CD4-positive, alpha-beta T cell (primary cell): ENCODE results near the gene TAF1C. TPM values are rescaled to one million over a fixed set of nuclear protein-coding genes. Genes with fewer than 3 reads are reported as not detected.

Experiments used
- ATAC-seq: fragments of 200-7000 bp; cut with Tn5 transposase; one replicate; pipeline ENCODE4 v1.10.0; 2022; ENCODE audit warnings: mild to moderate bottlenecking; ENCODE audit not compliant: poor library complexity
- CTCF ChIA-PET: fragments of 350-600 bp; sonication (Branson Sonifier 250); formaldehyde crosslinking; loops from one replicate; lab custom pipeline; 2021; ENCODE audit warnings: antibody characterized with exemption, inconsistent platforms; lab: Charles Lee
- POLR2A ChIA-PET: fragments of 350-600 bp; sonication (Branson Sonifier 250); formaldehyde crosslinking; loops from one replicate; lab custom pipeline; 2021; ENCODE audit warnings: antibody characterized with exemption, inconsistent platforms; lab: Charles Lee
- DNase-seq, 14 experiments: peaks; one replicate each; pipeline ENCODE4 v3.0.0-alpha.2; 2013 to 2020; ENCODE audit warnings: mixed read lengths in 2 of 14
- H3K27ac ChIP-seq, 2 donors: one replicate each; pipeline versions ENCODE4 v1.5.1 to v1.7.0; 2013; ENCODE audit warnings: low read length in 2 of 2, low read depth in 1 of 2, mild to moderate bottlenecking in 1 of 2
- H3K27me3 ChIP-seq, 2 experiments: 1 replicate in 1 of 2; 2 replicates in 1 of 2; pipeline versions ENCODE4 v1.6.1 to v1.7.0; 2013; ENCODE audit warnings: low read length in 2 of 2, control low read depth in 1 of 2, mild to moderate bottlenecking in 1 of 2, moderate library complexity in 1 of 2; ENCODE audit not compliant: insufficient read depth in 2 of 2, control insufficient read depth in 1 of 2
- H3K36me3 ChIP-seq: one replicate; pipeline ENCODE4 v1.6.1; 2013; ENCODE audit warnings: low read length, control low read depth; ENCODE audit not compliant: insufficient read depth
- H3K4me1 ChIP-seq: one replicate; pipeline ENCODE4 v1.6.1; 2013; ENCODE audit warnings: low read length, control low read depth; ENCODE audit not compliant: insufficient read depth
- H3K4me3 ChIP-seq: one replicate; pipeline ENCODE4 v1.5.1; 2013; ENCODE audit warnings: mild to moderate bottlenecking, low read length, moderate library complexity
- H3K9me3 ChIP-seq, 2 experiments: 1 replicate in 1 of 2; 2 replicates in 1 of 2; pipeline versions ENCODE4 v1.6.1 to v1.7.0; 2013; ENCODE audit warnings: low read length in 2 of 2, mild to moderate bottlenecking in 2 of 2, control low read depth in 1 of 2, moderate library complexity in 1 of 2; ENCODE audit not compliant: control insufficient read depth in 1 of 2, insufficient read depth in 1 of 2
- H3K27ac Mint-ChIP-seq: one replicate; pipeline ENCODE4 v1.8.0; 2020; ENCODE audit warnings: mixed read lengths
- H3K27me3 Mint-ChIP-seq: one replicate; pipeline ENCODE4 v1.8.0; 2021; ENCODE audit warnings: mixed read lengths
- H3K36me3 Mint-ChIP-seq: one replicate; pipeline ENCODE4 v1.8.0; 2021; ENCODE audit warnings: low read depth, mixed read lengths
- H3K4me1 Mint-ChIP-seq: one replicate; pipeline ENCODE4 v1.8.0; 2021; ENCODE audit warnings: low read depth, mixed read lengths
- H3K4me3 Mint-ChIP-seq: one replicate; pipeline ENCODE4 v1.8.0; 2020; ENCODE audit warnings: mild to moderate bottlenecking, mixed read lengths
- H3K9me3 Mint-ChIP-seq: one replicate; pipeline ENCODE4 v1.8.0; 2020; ENCODE audit warnings: mixed read lengths
- CTCF ChIP-seq: fragments of 200-600 bp; IDR thresholded peaks from one replicate; pipeline ENCODE4 v1.8.0; 2022; ENCODE audit warnings: antibody characterized with exemption, mild to moderate bottlenecking
- intact Hi-C, 2 experiments: fragments of 100-400 bp; cut with DNase I in 1 of 2; cut with micrococcal nuclease in 1 of 2; formaldehyde crosslinking; loops; one replicate each; pipeline versions ENCODE4 v1.15.1 to v1.9.0; 2023 to 2025; cut with DNase I, micrococcal nuclease
- total RNA-seq, 174 experiments: library from RNA in 2 of 174; stranded (reverse) in 2 of 174; gene quantifications; one replicate each; pipeline ENCODE4 v1.2.3 and lab custom pipeline; 2021 to 2026

Gene TAF1C
- total RNA-seq, 2 experiments from 2014 or later: 75.6 to 82.1 TPM

- no peak overlapping the region for H3K27ac ChIP-seq
- ChIA-PET CTCF (no interaction called here), POLR2A (no interaction called here)
- H3K4me1 ChIP-seq: peaks cover 22% of the 10 kb centered on the region
- DNase-seq (no peak), ATAC-seq (no peak)
- no peaks in the 10 kb centered on the region for H3K36me3 ChIP-seq
- H3K27me3 ChIP-seq: no peaks in the 10 kb centered on the region
- TF ChIP-seq CTCF: no peak
- H3K9me3 Mint-ChIP-seq: no peaks in the 10 kb centered on the region
- intact Hi-C loops: no loop called here
- no peak overlapping the region for H3K4me3 ChIP-seq
- H3K9me3 ChIP-seq: no peaks in the 10 kb centered on the region
- H3K4me1 Mint-ChIP-seq: peaks cover 19% of the 10 kb centered on the region
- no peaks in the 10 kb centered on the region for H3K36me3 Mint-ChIP-seq
- no peaks in the 10 kb centered on the region for H3K27me3 Mint-ChIP-seq
- H3K4me3 Mint-ChIP-seq: no peak overlapping the region
- H3K27ac Mint-ChIP-seq: no peak overlapping the region
These were observed 10.0 kb upstream of the TAF1C start for GRCh38 chr16:84196727-84197394.

- POLR2A ChIA-PET: interaction anchor here (0.7 kb wide), 1 partner anchor 309 kb away, joined by 3 read pairs; no protein-coding TSS in a partner anchor
- intact Hi-C loops: no loop called here
- no peak overlapping the region for H3K27ac Mint-ChIP-seq
- H3K4me1 Mint-ChIP-seq: peaks cover 19% of the 10 kb centered on the region
- peaks cover 22% of the 10 kb centered on the region for H3K4me1 ChIP-seq
- no peaks in the 10 kb centered on the region for H3K36me3 Mint-ChIP-seq
- no peak overlapping the region for H3K4me3 Mint-ChIP-seq
- TF ChIP-seq CTCF: no peak
- no peak overlapping the region for H3K4me3 ChIP-seq
- no peaks in the 10 kb centered on the region for H3K27me3 Mint-ChIP-seq
- ATAC-seq (no peak), DNase-seq (no peak)
- H3K9me3 Mint-ChIP-seq: no peaks in the 10 kb centered on the region
- H3K27ac ChIP-seq: no peak overlapping the region
- no peaks in the 10 kb centered on the region for H3K36me3 ChIP-seq
- CTCF ChIA-PET: interaction anchor here (0.8 kb wide), 1 partner anchor 9 kb away, joined by 3 read pairs; the partner anchor contains the start of gene TAF1C
- no peaks in the 10 kb centered on the region for H3K27me3 ChIP-seq
- H3K9me3 ChIP-seq: no peaks in the 10 kb centered on the region
These were observed 9.2 kb upstream of the TAF1C start for GRCh38 chr16:84196101-84196500.

GRCh38 chr16:84195201-84196093 is 8.6 kb upstream of the TAF1C start:
- H3K9me3 Mint-ChIP-seq: no peaks in the 10 kb centered on the region
- ATAC-seq: no peak
- no peak overlapping the region for H3K4me3 Mint-ChIP-seq
- POLR2A ChIA-PET: interaction anchor here (0.7 kb wide), 1 partner anchor 309 kb away, joined by 3 read pairs; no protein-coding TSS in a partner anchor
- peak in 1 of 14 experiments; percentile 23 for DNase-seq
- no peaks in the 10 kb centered on the region for H3K9me3 ChIP-seq
- no peak overlapping the region for H3K27ac ChIP-seq
- H3K4me1 ChIP-seq: peaks cover 22% of the 10 kb centered on the region
- H3K4me1 Mint-ChIP-seq: peaks cover 19% of the 10 kb centered on the region
- TF ChIP-seq CTCF: no peak
- no peaks in the 10 kb centered on the region for H3K36me3 ChIP-seq
- no peaks in the 10 kb centered on the region for H3K36me3 Mint-ChIP-seq
- no peaks in the 10 kb centered on the region for H3K27me3 ChIP-seq
- H3K27me3 Mint-ChIP-seq: no peaks in the 10 kb centered on the region
- H3K27ac Mint-ChIP-seq: no peak overlapping the region
- CTCF ChIA-PET: interaction anchor here (0.8 kb wide), 1 partner anchor 9 kb away, joined by 3 read pairs; the partner anchor contains the start of gene TAF1C
- no peak overlapping the region for H3K4me3 ChIP-seq
- intact Hi-C loops: no loop called here
